ENCODE results near the gene SENP1.

Gene SENP1

DNA sequence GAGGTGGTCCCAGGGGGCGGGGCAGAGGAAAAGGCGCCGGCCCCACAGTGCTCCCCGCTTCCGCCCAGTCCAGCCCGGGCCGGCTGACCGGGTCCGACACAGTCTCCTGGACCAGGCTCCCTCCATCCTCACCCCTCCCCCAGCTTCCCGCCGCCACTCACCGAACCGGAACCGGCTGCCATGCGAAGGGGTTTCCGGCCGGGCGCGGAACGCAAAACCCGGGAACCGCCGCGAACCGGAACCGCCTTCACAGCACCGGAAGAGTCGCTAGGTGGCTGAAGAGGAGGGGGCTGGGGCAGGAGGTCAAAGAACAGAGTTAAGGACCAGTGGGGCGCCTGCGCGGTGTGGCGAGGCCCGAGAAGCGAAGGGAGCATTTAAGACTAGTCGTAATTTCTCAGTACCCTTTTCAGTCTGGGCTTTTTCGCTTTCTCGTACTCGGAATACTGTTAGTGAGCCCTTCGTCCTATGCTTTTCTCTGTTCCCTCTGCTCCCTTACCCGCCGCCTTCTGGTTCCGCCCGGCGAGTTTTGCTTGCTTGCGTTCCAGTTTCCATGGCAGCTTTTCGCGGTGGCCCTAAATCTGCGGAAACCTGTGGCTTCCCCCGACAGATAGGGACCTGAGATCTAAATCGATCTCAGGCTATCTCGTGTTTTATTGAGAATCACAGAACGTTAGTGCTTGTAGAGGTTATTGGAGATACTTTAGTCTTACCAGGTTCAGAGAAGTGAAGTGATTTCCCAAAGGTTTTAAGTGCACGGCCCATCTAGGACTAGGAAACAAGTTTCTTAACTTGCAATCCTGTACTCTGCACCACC, at the start of gene SENP1:
Gene SENP1 (minus strand): TSS at position 213 of the 814 bp plus-strand sequence. CDS start 4,607 bp downstream, outside the sequence.
- TF ChIP-seq CTCF (IDR thresholded peaks at IDR 0.05; ENCODE audit: control insufficient read depth, insufficient read depth, low read depth, low read length, missing control alignments) = peak; percentile 2
- DNase-seq (ENCODE audit: low read depth) = peak; percentile 31
- H3K4me3 ChIP-seq (ENCODE audit: control insufficient read depth, low read depth, low read length) = peak within 1 kb of the TSS; percentile 75

- no peak overlapping the region for H3K4me3 ChIP-seq (ENCODE audit: control insufficient read depth, low read depth, low read length)
- TF ChIP-seq CTCF (IDR thresholded peaks at IDR 0.05; ENCODE audit: control insufficient read depth, insufficient read depth, low read depth, low read length, missing control alignments) = no peak
These were observed 45.4 kb upstream of the SENP1 start for GRCh38 chr12:48151103-48151771.

GRCh38 chr12:48145981-48146380, 40.1 kb upstream of the SENP1 start:
- TF ChIP-seq CTCF (IDR thresholded peaks at IDR 0.05; ENCODE audit: control insufficient read depth, insufficient read depth, low read depth, low read length, missing control alignments) = no peak
- no peak for DNase-seq (ENCODE audit: low read depth)
- no peak overlapping the region for H3K4me3 ChIP-seq (ENCODE audit: control insufficient read depth, low read depth, low read length)

More at GRCh38 chr12:48151103-48151771, 45.4 kb upstream of the SENP1 start:
- no peak for DNase-seq (ENCODE audit: low read depth)

DNA sequence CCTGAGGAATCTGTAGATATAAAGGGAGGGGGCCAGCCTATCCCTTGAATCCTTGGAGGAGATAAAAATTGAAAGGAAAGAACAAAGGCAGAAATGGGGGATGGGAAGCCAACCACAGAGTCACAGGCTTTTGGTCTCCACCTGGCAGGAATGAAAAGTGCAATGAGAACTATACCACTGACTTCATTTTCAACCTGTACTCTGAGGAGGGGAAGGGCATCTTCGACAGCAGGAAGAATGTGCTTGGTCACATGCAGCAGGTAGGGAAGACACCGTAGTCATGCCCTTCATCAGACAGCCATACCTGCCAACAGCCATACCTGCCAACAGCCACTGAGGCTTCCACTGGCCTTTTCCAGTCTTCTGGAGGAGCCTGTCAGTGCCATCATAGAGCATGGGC, 38.0 kb upstream of the SENP1 start:
- no peak for TF ChIP-seq CTCF (IDR thresholded peaks at IDR 0.05; ENCODE audit: control insufficient read depth, insufficient read depth, low read depth, low read length, missing control alignments)
- no peak for DNase-seq (ENCODE audit: low read depth)
- no peak overlapping the region for H3K4me3 ChIP-seq (ENCODE audit: control insufficient read depth, low read depth, low read length)

- no peak for DNase-seq (ENCODE audit: low read depth)
- no peak for TF ChIP-seq CTCF (IDR thresholded peaks at IDR 0.05; ENCODE audit: control insufficient read depth, insufficient read depth, low read depth, low read length, missing control alignments)
- H3K4me3 ChIP-seq (ENCODE audit: control insufficient read depth, low read depth, low read length) = no peak overlapping the region
These were observed 37.2 kb upstream of the SENP1 start for GRCh38 chr12:48142818-48143674.

- no peak for DNase-seq (ENCODE audit: low read depth)
- TF ChIP-seq CTCF (IDR thresholded peaks at IDR 0.05; ENCODE audit: control insufficient read depth, insufficient read depth, low read depth, low read length, missing control alignments) = no peak
- H3K4me3 ChIP-seq (ENCODE audit: control insufficient read depth, low read depth, low read length) = no peak overlapping the region
These were observed 29.1 kb upstream of the SENP1 start for GRCh38 chr12:48135027-48135426.
